A673 (cell line): ENCODE data around the gene MRPL10.

Source experiments
- EZH2 ChIP-seq: fragments of 200-600 bp; sonication (generic); IDR thresholded peaks from 2 replicates; pipeline ENCODE4 v1.6.1; 2017; ENCODE audit warnings: borderline replicate concordance, low read depth, mild to moderate bottlenecking, mixed read lengths, antibody characterized with exemption, low read length; ENCODE audit not compliant: poor library complexity, severe bottlenecking
- TF ChIP-seq, protein P1 (sequence below): fragments of 300-800, 200-600 bp; sonication (generic); conservative IDR thresholded peaks from 2 replicates; pipeline ENCODE4 v1.5.1; 2017; ENCODE audit warnings: low read depth, mild to moderate bottlenecking, antibody characterized with exemption, low read length, moderate library complexity, mixed read lengths

DNA sequence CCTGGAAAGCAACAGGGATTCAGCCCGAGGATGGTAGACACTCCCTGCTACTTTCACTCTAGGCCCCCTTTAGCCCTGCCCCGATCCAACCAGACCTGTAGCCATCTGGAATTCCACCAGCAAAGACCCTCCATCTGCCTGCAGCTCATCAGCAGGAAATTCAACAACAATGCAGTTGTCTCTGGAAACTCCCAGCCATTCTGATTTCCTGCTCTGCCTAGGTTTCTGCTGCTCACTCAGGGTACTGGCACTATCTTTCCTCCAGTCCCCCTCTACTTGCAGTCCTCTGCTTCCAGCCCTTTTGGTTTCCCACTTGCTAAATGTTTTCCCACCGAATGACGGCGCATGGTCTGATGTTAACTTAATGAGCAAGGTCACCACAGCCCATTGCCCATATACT is 22.3 kb upstream of the MRPL10 start:
- no peak for TF ChIP-seq EZH2
- TF ChIP-seq, protein P1, sequence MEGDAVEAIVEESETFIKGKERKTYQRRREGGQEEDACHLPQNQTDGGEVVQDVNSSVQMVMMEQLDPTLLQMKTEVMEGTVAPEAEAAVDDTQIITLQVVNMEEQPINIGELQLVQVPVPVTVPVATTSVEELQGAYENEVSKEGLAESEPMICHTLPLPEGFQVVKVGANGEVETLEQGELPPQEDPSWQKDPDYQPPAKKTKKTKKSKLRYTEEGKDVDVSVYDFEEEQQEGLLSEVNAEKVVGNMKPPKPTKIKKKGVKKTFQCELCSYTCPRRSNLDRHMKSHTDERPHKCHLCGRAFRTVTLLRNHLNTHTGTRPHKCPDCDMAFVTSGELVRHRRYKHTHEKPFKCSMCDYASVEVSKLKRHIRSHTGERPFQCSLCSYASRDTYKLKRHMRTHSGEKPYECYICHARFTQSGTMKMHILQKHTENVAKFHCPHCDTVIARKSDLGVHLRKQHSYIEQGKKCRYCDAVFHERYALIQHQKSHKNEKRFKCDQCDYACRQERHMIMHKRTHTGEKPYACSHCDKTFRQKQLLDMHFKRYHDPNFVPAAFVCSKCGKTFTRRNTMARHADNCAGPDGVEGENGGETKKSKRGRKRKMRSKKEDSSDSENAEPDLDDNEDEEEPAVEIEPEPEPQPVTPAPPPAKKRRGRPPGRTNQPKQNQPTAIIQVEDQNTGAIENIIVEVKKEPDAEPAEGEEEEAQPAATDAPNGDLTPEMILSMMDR, result no peak
